Ishikawa (cell line): ENCODE measurements around the gene XXYLT1.

Experiments used
- CEBPB ChIP-seq: IDR thresholded peaks from 2 replicates; pipeline ENCODE4 v1.6.1; 2012
- CREB1 ChIP-seq: IDR thresholded peaks from 2 replicates; pipeline ENCODE4 v1.6.1; 2012; ENCODE audit warnings: low read depth
- EP300 ChIP-seq: IDR thresholded peaks from 2 replicates; pipeline ENCODE4 v1.6.1; 2012; ENCODE audit warnings: borderline replicate concordance
- FOXM1 ChIP-seq: IDR thresholded peaks from 2 replicates; pipeline ENCODE4 v1.6.1; 2012; ENCODE audit warnings: low read depth, borderline replicate concordance
- NFIC ChIP-seq: IDR thresholded peaks from 2 replicates; pipeline ENCODE4 v1.6.1; 2012
- RAD21 ChIP-seq: IDR thresholded peaks from 2 replicates; pipeline ENCODE4 v1.6.1; 2012; ENCODE audit warnings: low read depth
- TAF1 ChIP-seq: IDR thresholded peaks from 2 replicates; pipeline ENCODE4 v1.6.1; 2012; ENCODE audit warnings: low read depth, mild to moderate bottlenecking
- TCF12 ChIP-seq: IDR thresholded peaks from 2 replicates; pipeline ENCODE4 v1.6.1; 2012; ENCODE audit warnings: low read depth
- TEAD4 ChIP-seq: IDR thresholded peaks from 2 replicates; pipeline ENCODE4 v1.6.1; 2012
- YY1 ChIP-seq: IDR thresholded peaks from 2 replicates; pipeline ENCODE4 v1.6.1; 2012; ENCODE audit warnings: low read depth
- ZBTB7A ChIP-seq: IDR thresholded peaks from 2 replicates; pipeline ENCODE4 v1.6.1; 2012; ENCODE audit warnings: low read depth
- TF ChIP-seq, protein P1 (sequence below): IDR thresholded peaks from 2 replicates; pipeline ENCODE4 v1.6.1; 2012; ENCODE audit warnings: low read depth, mild to moderate bottlenecking
- TF ChIP-seq, protein P2 (sequence below): IDR thresholded peaks from 2 replicates; pipeline ENCODE4 v1.6.1; 2012
- TF ChIP-seq, protein P3 (sequence below): IDR thresholded peaks from 2 replicates; pipeline ENCODE4 v1.6.1; 2012

DNA sequence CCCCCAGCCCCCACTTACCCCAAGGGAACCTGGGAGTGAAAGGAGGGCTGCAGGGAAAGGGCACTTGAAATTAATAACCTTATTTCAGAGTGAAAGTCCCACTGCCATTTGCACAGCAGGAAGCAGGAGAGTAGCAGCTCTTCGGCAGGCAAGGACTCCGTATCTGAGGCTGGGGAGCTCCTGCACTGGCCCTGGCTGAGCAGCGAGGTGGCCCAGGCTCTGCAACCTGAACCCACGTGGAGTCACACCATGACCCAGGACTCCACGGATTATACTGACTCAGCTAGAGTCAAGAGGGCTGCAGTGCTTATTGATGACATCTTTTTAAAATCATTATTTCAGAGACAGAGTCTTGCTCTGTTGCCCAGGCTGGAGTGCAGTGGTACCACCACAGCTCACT is 214.5 kb downstream of the XXYLT1 start:
- TF ChIP-seq, protein P1, sequence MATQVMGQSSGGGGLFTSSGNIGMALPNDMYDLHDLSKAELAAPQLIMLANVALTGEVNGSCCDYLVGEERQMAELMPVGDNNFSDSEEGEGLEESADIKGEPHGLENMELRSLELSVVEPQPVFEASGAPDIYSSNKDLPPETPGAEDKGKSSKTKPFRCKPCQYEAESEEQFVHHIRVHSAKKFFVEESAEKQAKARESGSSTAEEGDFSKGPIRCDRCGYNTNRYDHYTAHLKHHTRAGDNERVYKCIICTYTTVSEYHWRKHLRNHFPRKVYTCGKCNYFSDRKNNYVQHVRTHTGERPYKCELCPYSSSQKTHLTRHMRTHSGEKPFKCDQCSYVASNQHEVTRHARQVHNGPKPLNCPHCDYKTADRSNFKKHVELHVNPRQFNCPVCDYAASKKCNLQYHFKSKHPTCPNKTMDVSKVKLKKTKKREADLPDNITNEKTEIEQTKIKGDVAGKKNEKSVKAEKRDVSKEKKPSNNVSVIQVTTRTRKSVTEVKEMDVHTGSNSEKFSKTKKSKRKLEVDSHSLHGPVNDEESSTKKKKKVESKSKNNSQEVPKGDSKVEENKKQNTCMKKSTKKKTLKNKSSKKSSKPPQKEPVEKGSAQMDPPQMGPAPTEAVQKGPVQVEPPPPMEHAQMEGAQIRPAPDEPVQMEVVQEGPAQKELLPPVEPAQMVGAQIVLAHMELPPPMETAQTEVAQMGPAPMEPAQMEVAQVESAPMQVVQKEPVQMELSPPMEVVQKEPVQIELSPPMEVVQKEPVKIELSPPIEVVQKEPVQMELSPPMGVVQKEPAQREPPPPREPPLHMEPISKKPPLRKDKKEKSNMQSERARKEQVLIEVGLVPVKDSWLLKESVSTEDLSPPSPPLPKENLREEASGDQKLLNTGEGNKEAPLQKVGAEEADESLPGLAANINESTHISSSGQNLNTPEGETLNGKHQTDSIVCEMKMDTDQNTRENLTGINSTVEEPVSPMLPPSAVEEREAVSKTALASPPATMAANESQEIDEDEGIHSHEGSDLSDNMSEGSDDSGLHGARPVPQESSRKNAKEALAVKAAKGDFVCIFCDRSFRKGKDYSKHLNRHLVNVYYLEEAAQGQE, result no peak
- TF ChIP-seq, protein P2, sequence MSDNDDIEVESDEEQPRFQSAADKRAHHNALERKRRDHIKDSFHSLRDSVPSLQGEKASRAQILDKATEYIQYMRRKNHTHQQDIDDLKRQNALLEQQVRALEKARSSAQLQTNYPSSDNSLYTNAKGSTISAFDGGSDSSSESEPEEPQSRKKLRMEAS, result no peak
- TF ChIP-seq TAF1 (no peak), CEBPB (no peak), YY1 (no peak), RAD21 (no peak), ZBTB7A (no peak), TEAD4 (no peak), TCF12 (no peak), FOXM1 (no peak), CREB1 (no peak), EP300 (no peak), NFIC (no peak)
- TF ChIP-seq, protein P3, sequence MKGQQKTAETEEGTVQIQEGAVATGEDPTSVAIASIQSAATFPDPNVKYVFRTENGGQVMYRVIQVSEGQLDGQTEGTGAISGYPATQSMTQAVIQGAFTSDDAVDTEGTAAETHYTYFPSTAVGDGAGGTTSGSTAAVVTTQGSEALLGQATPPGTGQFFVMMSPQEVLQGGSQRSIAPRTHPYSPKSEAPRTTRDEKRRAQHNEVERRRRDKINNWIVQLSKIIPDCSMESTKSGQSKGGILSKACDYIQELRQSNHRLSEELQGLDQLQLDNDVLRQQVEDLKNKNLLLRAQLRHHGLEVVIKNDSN, result no peak
